Measurements from ENCODE around the gene C13orf42. TPM values are rescaled to one million over a fixed set of nuclear protein-coding genes. Genes with fewer than 3 reads are reported as not detected.
A peak's percentile ranks its signal among the peaks of the same experiment; 100 is the strongest.

C13orf42 gene
- total RNA-seq (2021; ENCODE audit: unreplicated experiment) (not detected), Bru-seq, nascent RNA (percentile 3 among the genes with signal in this experiment), BruChase-seq, experiment 1, labeled RNA remaining after a 6-hour chase (not detected), BruChase-seq, experiment 2, labeled RNA remaining after a 2-hour chase (percentile 6 among the genes with signal in this experiment)
- not detected in 2 replicates for polyA plus RNA-seq (2012)
- long read RNA-seq, result 0 reads

- no peak within 1 kb of the TSS for H3K9ac ChIP-seq (ENCODE audit: low read length)
- ChIA-PET CTCF (interaction anchor here (2.0 to 2.5 kb wide), 2 partner anchors 10 to 14 kb away, joined by 9 to 14 read pairs; no protein-coding TSS in a partner anchor), RAD21 (ENCODE audit: low non-redundant PET in 1 of 2, low total read pairs in 2 of 2, uncharacterized antibody in 2 of 2, unreplicated experiment in 2 of 2) (no interaction called here), POLR2A (no interaction called here)
- no peaks in the 10 kb centered on the region for H4K20me1 ChIP-seq (ENCODE audit: insufficient read depth)
- H3K4me3 ChIP-seq (replicated peaks in 1 of 2; ENCODE audit: low read depth in 1 of 2, low read length in 2 of 2), result no peak within 1 kb of the TSS
- no TSS peak for BruUV-seq (replicated peaks)
- ATAC-seq (no peak), DNase-seq (ENCODE audit: low read depth, low spot score) (no peak)
- no peaks in the 10 kb centered on the region for H3K9me2 ChIP-seq (ENCODE audit: insufficient read depth)
- H2AFZ ChIP-seq (ENCODE audit: low read depth, low read length, poor library complexity, severe bottlenecking), result no peak within 1 kb of the TSS
- intact Hi-C loops (cut with micrococcal nuclease), result no loop called here
- no peaks in the 10 kb centered on the region for H3K36me3 ChIP-seq (ENCODE audit: control insufficient read depth in 1 of 2, insufficient read depth in 2 of 2, low read length in 2 of 2)
- H3K27ac ChIP-seq (ENCODE audit: low read depth, low read length), result no peak within 1 kb of the TSS
- H3K79me2 ChIP-seq (ENCODE audit: insufficient read depth, low read length), result no peaks in the 10 kb centered on the region
- no peak for TF ChIP-seq ZNF274 (IDR thresholded peaks at IDR 0.05; ENCODE audit: low read depth, low read length)
- TF ChIP-seq ZFX (IDR thresholded peaks at IDR 0.05), result no peak
- TF ChIP-seq ATF3 (IDR thresholded peaks at IDR 0.05), result no peak
- no peak for TF ChIP-seq YY1 (IDR thresholded peaks at IDR 0.05; ENCODE audit: extremely low read depth, insufficient replicate concordance, low read depth, low read length)
- TF ChIP-seq SP1 (IDR thresholded peaks at IDR 0.05; ENCODE audit: low read depth), result no peak
- no peak for TF ChIP-seq CTCF (IDR thresholded peaks at IDR 0.05 in 2 of 3, conservative IDR thresholded peaks at IDR 0.05 in 1 of 3; ENCODE audit: borderline replicate concordance in 1 of 3, insufficient read depth in 1 of 3, low read depth in 2 of 3, low read length in 2 of 3)
- TF ChIP-seq EGR1 (IDR thresholded peaks at IDR 0.05; ENCODE audit: low read depth), result no peak
- no peak for TF ChIP-seq RAD21 (IDR thresholded peaks at IDR 0.05; ENCODE audit: low read depth)
- no peaks in the 10 kb centered on the region for H3K9me3 ChIP-seq (ENCODE audit: control insufficient read depth in 1 of 2, insufficient read depth in 1 of 2, low read depth in 1 of 2, low read length in 2 of 2)
- H3K4me2 ChIP-seq (ENCODE audit: low read length), result no peak within 1 kb of the TSS
- H3K27me3 ChIP-seq (ENCODE audit: insufficient read depth, low read length), result 0 out of 2 replicates have a peak, but pooled peaks cover 8% of the 10 kb centered on the region
- H3K4me1 ChIP-seq (ENCODE audit: control insufficient read depth in 1 of 2, insufficient read depth in 2 of 2, low read length in 2 of 2), result no peaks in the 10 kb centered on the region
Measured at GRCh38 chr13:51111174-51111573, at the start of gene C13orf42. Gene C13orf42, minus strand, starts transcription at chr13:51111274. Its CDS starts 65 bp downstream, at chr13:51111209.
